HepG2 (cell line): ENCODE measurements around the gene ACOXL. TPM values are rescaled to one million over a fixed set of nuclear protein-coding genes. Genes with fewer than 3 reads are reported as not detected.

Experiments
- MAFF ChIP-seq: IDR thresholded peaks from 2 replicates; pipeline ENCODE4 v1.6.1; 2011; ENCODE audit warnings: low read depth, low read length, improper control_type of control experiment
- MTA1 ChIP-seq: sonication (generic); formaldehyde crosslinking; IDR thresholded peaks from 2 replicates; pipeline ENCODE4 v1.4.0; 2020; ENCODE audit warnings: missing genetic modification reagents, mild to moderate bottlenecking, borderline replicate concordance
- NFRKB ChIP-seq: fragments of 450-650 bp; IDR thresholded peaks from 2 replicates; pipeline ENCODE4 v1.6.1; 2017
- PHF20 ChIP-seq: sonication (generic); formaldehyde crosslinking; IDR thresholded peaks from 2 replicates; pipeline ENCODE4 v1.5.0; 2020; ENCODE audit warnings: mild to moderate bottlenecking, missing genetic modification reagents
- RELA ChIP-seq: sonication (generic); formaldehyde crosslinking; IDR thresholded peaks from 2 replicates; pipeline ENCODE4 v1.4.0; 2020; ENCODE audit warnings: missing genetic modification reagents
- SAP130 ChIP-seq: IDR thresholded peaks from 2 replicates; pipeline ENCODE4 v1.6.1; 2016; ENCODE audit warnings: low read depth
- ZFAT ChIP-seq: sonication (generic); formaldehyde crosslinking; conservative IDR thresholded peaks from 2 replicates; pipeline ENCODE4 v1.8.1; 2023; ENCODE audit warnings: missing genetic modification reagents, inconsistent platforms
- ZNF30 ChIP-seq: sonication (generic); formaldehyde crosslinking; IDR thresholded peaks from 2 replicates; pipeline ENCODE4 v1.5.0; 2020; ENCODE audit warnings: mild to moderate bottlenecking, missing genetic modification reagents
- ZNF382 ChIP-seq: sonication (generic); formaldehyde crosslinking; IDR thresholded peaks from 2 replicates; pipeline ENCODE4 v1.5.0; 2020; ENCODE audit warnings: missing genetic modification reagents, mild to moderate bottlenecking, borderline replicate concordance
- ZNF383 ChIP-seq: sonication (generic); formaldehyde crosslinking; IDR thresholded peaks from 2 replicates; pipeline ENCODE4 v1.4.0; 2020; ENCODE audit warnings: missing genetic modification reagents, mild to moderate bottlenecking, borderline replicate concordance
- ZNF670 ChIP-seq: sonication (generic); formaldehyde crosslinking; IDR thresholded peaks from 2 replicates; pipeline ENCODE4 v1.8.0; 2022; ENCODE audit warnings: mild to moderate bottlenecking, missing genetic modification reagents, borderline replicate concordance
- ZNF773 ChIP-seq: sonication (generic); formaldehyde crosslinking; IDR thresholded peaks from 2 replicates; pipeline ENCODE4 v1.4.0; 2020; ENCODE audit warnings: missing genetic modification reagents, borderline replicate concordance
- ZNF775 ChIP-seq: sonication (generic); formaldehyde crosslinking; IDR thresholded peaks from 2 replicates; pipeline ENCODE4 v1.4.0; 2020; ENCODE audit warnings: missing genetic modification reagents, mild to moderate bottlenecking, moderate library complexity, borderline replicate concordance
- ZNF891 ChIP-seq: sonication (generic); formaldehyde crosslinking; IDR thresholded peaks from 2 replicates; pipeline ENCODE4 v1.5.0; 2020; ENCODE audit warnings: mild to moderate bottlenecking, missing genetic modification reagents
- polyA plus RNA-seq, 8 experiments: library from polyadenylated mRNA; depleted of rRNA in 3 of 8; stranded (reverse) in 7 of 8; unstranded in 1 of 8; fragments of >200 nt; fragmentation: Illumina TruSeq in 4 of 8; extraction: Trizol in 4 of 8; gene quantifications; 2 replicates each; pipeline versions ENCODE4 v1.2.1 to v1.2.3, GENCODE V29; 2011 to 2016; ENCODE audit warnings: low read depth in 4 of 8, missing spikeins in 1 of 8, mixed read lengths in 1 of 8; ENCODE audit not compliant: insufficient read depth in 1 of 8
- total RNA-seq, 5 experiments: library from RNA; depleted of rRNA; stranded (reverse); fragments of >200 nt; fragmentation: Illumina TruSeq; extraction: Trizol; gene quantifications; 2 replicates each; pipeline ENCODE4 v1.2.3, GENCODE V29; 2016; ENCODE audit warnings: low read depth in 1 of 5
- TF ChIP-seq, protein P1 (sequence below): sonication (generic); formaldehyde crosslinking; IDR thresholded peaks from 2 replicates; pipeline ENCODE4 v1.5.0; 2020; ENCODE audit warnings: mild to moderate bottlenecking, missing genetic modification reagents
- TF ChIP-seq, protein P2 (sequence below): sonication (generic); formaldehyde crosslinking; IDR thresholded peaks from 2 replicates; pipeline ENCODE4 v1.4.0; 2020; ENCODE audit warnings: low read depth, mild to moderate bottlenecking, missing genetic modification reagents
- TF ChIP-seq, protein P3 (sequence below): IDR thresholded peaks from 2 replicates; pipeline ENCODE4 v1.6.1; 2016; ENCODE audit warnings: low read depth, missing genetic modification reagents, missing compliant biosample characterization
- TF ChIP-seq, protein P4 (sequence below): IDR thresholded peaks from 2 replicates; pipeline ENCODE4 v1.6.1; 2012; ENCODE audit warnings: low read depth, low read length, improper control_type of control experiment

ACOXL gene
- total and polyA plus RNA-seq, 2 of the 13 experiments (the other 11 are each of a cell fraction or from before 2014, with no cell fraction given) = not detected

DNA sequence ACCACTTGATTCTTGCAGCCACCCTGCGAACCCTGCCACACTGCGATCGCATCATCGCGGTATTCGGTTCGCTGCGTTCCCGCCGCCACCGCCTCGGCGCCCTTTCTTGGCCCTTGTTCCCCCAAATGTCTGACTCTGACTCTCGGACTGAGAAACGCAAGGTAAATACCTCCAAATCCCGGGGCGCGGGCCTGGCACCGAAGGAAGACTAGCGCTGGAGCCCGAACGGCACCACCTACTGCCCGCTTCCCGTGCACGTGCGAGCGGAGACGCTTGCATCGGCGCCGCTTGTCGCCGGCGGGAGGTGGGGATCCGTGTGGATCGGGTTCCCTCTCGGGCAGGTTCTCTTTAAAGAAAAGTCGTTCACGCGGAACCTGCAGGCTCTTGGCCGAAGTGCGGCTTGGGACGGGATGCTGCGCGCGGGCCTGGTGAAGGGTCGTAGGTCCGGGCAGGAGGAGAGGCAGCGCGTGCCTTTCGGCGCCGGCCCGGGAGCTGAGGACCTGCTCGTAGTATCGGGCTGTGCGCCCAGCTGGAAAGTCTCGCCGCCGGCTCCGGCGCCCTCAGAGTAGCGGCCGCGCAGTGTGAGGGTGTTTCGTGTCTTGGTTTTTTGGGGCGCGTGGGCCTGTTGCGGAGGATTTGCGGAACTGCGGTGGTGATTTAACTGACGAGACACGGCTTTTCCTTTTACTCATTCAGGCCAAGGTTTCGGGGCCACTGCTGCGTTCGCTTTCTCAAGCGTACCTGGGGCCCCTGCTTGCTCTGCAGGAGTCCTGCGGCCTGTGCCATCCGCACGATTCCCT is 388.9 kb downstream of the ACOXL start (continued):
- 0 out of 2 replicates have a peak, but pooled peaks have one; percentile 48 for TF ChIP-seq ZFAT (CRISPR knock-in tag)
- TF ChIP-seq, protein P1, sequence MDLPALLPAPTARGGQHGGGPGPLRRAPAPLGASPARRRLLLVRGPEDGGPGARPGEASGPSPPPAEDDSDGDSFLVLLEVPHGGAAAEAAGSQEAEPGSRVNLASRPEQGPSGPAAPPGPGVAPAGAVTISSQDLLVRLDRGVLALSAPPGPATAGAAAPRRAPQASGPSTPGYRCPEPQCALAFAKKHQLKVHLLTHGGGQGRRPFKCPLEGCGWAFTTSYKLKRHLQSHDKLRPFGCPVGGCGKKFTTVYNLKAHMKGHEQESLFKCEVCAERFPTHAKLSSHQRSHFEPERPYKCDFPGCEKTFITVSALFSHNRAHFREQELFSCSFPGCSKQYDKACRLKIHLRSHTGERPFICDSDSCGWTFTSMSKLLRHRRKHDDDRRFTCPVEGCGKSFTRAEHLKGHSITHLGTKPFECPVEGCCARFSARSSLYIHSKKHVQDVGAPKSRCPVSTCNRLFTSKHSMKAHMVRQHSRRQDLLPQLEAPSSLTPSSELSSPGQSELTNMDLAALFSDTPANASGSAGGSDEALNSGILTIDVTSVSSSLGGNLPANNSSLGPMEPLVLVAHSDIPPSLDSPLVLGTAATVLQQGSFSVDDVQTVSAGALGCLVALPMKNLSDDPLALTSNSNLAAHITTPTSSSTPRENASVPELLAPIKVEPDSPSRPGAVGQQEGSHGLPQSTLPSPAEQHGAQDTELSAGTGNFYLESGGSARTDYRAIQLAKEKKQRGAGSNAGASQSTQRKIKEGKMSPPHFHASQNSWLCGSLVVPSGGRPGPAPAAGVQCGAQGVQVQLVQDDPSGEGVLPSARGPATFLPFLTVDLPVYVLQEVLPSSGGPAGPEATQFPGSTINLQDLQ (CRISPR knock-in tag) = peak; percentile 10; the same call in 1 of the 2 replicates
- TF ChIP-seq ZNF670 = 0 out of 2 replicates have a peak, but pooled peaks have one; percentile 5
- no peak for TF ChIP-seq MTA1 (CRISPR knock-in tag)
- TF ChIP-seq ZNF773 = 0 out of 2 replicates have a peak, but pooled peaks have one; percentile 54
- peak; percentile 66 for TF ChIP-seq ZNF891 (CRISPR knock-in tag)
- no peak for TF ChIP-seq MAFF
- TF ChIP-seq ZNF383 (CRISPR knock-in tag) = no peak
- TF ChIP-seq RELA (CRISPR knock-in tag) = no peak; the same call in 1 of the 2 replicates
- TF ChIP-seq, protein P2, sequence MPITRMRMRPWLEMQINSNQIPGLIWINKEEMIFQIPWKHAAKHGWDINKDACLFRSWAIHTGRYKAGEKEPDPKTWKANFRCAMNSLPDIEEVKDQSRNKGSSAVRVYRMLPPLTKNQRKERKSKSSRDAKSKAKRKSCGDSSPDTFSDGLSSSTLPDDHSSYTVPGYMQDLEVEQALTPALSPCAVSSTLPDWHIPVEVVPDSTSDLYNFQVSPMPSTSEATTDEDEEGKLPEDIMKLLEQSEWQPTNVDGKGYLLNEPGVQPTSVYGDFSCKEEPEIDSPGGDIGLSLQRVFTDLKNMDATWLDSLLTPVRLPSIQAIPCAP (CRISPR knock-in tag) = peak; percentile 58; the same call in 1 of the 2 replicates
- TF ChIP-seq ZNF382 (CRISPR knock-in tag) = no peak
- peak; percentile 7; the same call in 1 of the 2 replicates for TF ChIP-seq SAP130
- TF ChIP-seq NFRKB = no peak
- TF ChIP-seq ZNF30 = 0 out of 2 replicates have a peak, but pooled peaks have one; percentile 70
- TF ChIP-seq, protein P3, sequence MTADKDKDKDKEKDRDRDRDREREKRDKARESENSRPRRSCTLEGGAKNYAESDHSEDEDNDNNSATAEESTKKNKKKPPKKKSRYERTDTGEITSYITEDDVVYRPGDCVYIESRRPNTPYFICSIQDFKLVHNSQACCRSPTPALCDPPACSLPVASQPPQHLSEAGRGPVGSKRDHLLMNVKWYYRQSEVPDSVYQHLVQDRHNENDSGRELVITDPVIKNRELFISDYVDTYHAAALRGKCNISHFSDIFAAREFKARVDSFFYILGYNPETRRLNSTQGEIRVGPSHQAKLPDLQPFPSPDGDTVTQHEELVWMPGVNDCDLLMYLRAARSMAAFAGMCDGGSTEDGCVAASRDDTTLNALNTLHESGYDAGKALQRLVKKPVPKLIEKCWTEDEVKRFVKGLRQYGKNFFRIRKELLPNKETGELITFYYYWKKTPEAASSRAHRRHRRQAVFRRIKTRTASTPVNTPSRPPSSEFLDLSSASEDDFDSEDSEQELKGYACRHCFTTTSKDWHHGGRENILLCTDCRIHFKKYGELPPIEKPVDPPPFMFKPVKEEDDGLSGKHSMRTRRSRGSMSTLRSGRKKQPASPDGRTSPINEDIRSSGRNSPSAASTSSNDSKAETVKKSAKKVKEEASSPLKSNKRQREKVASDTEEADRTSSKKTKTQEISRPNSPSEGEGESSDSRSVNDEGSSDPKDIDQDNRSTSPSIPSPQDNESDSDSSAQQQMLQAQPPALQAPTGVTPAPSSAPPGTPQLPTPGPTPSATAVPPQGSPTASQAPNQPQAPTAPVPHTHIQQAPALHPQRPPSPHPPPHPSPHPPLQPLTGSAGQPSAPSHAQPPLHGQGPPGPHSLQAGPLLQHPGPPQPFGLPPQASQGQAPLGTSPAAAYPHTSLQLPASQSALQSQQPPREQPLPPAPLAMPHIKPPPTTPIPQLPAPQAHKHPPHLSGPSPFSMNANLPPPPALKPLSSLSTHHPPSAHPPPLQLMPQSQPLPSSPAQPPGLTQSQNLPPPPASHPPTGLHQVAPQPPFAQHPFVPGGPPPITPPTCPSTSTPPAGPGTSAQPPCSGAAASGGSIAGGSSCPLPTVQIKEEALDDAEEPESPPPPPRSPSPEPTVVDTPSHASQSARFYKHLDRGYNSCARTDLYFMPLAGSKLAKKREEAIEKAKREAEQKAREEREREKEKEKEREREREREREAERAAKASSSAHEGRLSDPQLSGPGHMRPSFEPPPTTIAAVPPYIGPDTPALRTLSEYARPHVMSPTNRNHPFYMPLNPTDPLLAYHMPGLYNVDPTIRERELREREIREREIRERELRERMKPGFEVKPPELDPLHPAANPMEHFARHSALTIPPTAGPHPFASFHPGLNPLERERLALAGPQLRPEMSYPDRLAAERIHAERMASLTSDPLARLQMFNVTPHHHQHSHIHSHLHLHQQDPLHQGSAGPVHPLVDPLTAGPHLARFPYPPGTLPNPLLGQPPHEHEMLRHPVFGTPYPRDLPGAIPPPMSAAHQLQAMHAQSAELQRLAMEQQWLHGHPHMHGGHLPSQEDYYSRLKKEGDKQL = no peak
- TF ChIP-seq, protein P4, sequence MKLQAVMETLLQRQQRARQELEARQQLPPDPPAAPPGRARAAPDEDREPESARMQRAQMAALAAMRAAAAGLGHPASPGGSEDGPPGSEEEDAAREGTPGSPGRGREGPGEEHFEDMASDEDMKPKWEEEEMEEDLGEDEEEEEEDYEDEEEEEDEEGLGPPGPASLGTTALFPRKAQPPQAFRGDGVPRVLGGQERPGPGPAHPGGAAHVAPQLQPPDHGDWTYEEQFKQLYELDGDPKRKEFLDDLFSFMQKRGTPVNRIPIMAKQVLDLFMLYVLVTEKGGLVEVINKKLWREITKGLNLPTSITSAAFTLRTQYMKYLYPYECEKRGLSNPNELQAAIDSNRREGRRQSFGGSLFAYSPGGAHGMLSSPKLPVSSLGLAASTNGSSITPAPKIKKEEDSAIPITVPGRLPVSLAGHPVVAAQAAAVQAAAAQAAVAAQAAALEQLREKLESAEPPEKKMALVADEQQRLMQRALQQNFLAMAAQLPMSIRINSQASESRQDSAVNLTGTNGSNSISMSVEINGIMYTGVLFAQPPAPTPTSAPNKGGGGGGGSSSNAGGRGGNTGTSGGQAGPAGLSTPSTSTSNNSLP = no peak
- TF ChIP-seq ZNF775 (CRISPR knock-in tag) = no peak
- no peak; the same call in 1 of the 2 replicates for TF ChIP-seq PHF20 (CRISPR knock-in tag)
